HCT116 (cell line): Measurements from ENCODE around the gene NARF. TPM values are rescaled to one million over a fixed set of nuclear protein-coding genes. Genes with fewer than 3 reads are reported as not detected.

ENCODE experiments used
- ATAC-seq: fragments of 200-7000 bp; cut with Tn5 transposase; 2 replicates; pipeline ENCODE4 v1.9.1; 2020; ENCODE audit warnings: mild to moderate bottlenecking, moderate library complexity
- BruUV-seq: library from RNA; stranded (reverse); fragments of 400-500 nt; replicated peaks from 2 replicates; lab custom pipeline; 2021; lab: Mats Ljungman, UMichigan
- CTCF ChIA-PET: fragments of 300-600 bp; sonication (Branson Sonifier 250); formaldehyde crosslinking; loops from one replicate; lab custom pipeline; 2021; ENCODE audit warnings: antibody characterized with exemption; lab: Charles Lee
- POLR2A ChIA-PET: fragments of 300-600, 350-600 bp; sonication (Branson Sonifier 250); formaldehyde crosslinking; loops from one replicate; lab custom pipeline; 2021; ENCODE audit warnings: antibody characterized with exemption; lab: Charles Lee
- RAD21 ChIA-PET, 2 experiments: fragments of 300-600 bp; sonication (Branson Sonifier 250); formaldehyde crosslinking; loops; one replicate each; lab custom pipeline; 2023; ENCODE audit warnings: low total read pairs in 2 of 2; ENCODE audit not compliant: uncharacterized antibody in 2 of 2, unreplicated experiment in 2 of 2, low non-redundant PET in 1 of 2; lab: Charles Lee
- DNase-seq: peaks from one replicate; pipeline ENCODE4 v3.0.0-alpha.2; 2010; ENCODE audit warnings: low read depth, low spot score
- H2AFZ ChIP-seq: fragments of 200-600 bp; shearing (Covaris generic), sonication (generic); 2 replicates; pipeline ENCODE4 v1.6.1; 2017; ENCODE audit warnings: low read depth, mixed run types, mixed read lengths, antibody characterized with exemption, low read length; ENCODE audit not compliant: poor library complexity, severe bottlenecking
- H3K27ac ChIP-seq: 2 replicates; pipeline ENCODE4 v1.5.1; 2012; ENCODE audit warnings: low read depth, low read length
- H3K27me3 ChIP-seq: fragments of 200-600 bp; sonication (generic); 2 replicates; pipeline ENCODE4 v1.6.1; 2016; ENCODE audit warnings: mixed run types, low read length, mixed read lengths; ENCODE audit not compliant: insufficient read depth
- H3K36me3 ChIP-seq, 2 experiments: fragments of 200-500 bp in 1 of 2; fragments of 200-600 bp in 1 of 2; sonication (Bioruptor generic) in 1 of 2; sonication (generic) in 1 of 2; 2 replicates each; pipeline versions ENCODE4 v1.5.1 to v1.6.1; 2014 to 2016; ENCODE audit warnings: low read length in 2 of 2, inconsistent platforms in 1 of 2, mixed read lengths in 1 of 2, mixed run types in 1 of 2; ENCODE audit not compliant: insufficient read depth in 2 of 2, control insufficient read depth in 1 of 2
- H3K4me1 ChIP-seq, 2 experiments: fragments of 200-600 bp in 1 of 2; sonication (generic) in 1 of 2; 2 replicates each; pipeline versions ENCODE4 v1.5.1 to v1.6.1; 2012 to 2017; ENCODE audit warnings: low read length in 2 of 2, inconsistent platforms in 1 of 2, mild to moderate bottlenecking in 1 of 2, mixed read lengths in 1 of 2, mixed run types in 1 of 2, moderate library complexity in 1 of 2; ENCODE audit not compliant: insufficient read depth in 2 of 2, control insufficient read depth in 1 of 2
- H3K4me2 ChIP-seq: fragments of 200-600 bp; sonication (generic); 2 replicates; pipeline ENCODE4 v1.6.1; 2017; ENCODE audit warnings: mixed run types, low read length, mixed read lengths
- H3K4me3 ChIP-seq, 2 experiments: fragments of 200-600 bp in 1 of 2; sonication (generic) in 1 of 2; replicated peaks in 1 of 2; 2 replicates each; pipeline ENCODE4 v1.5.1; 2011 to 2016; ENCODE audit warnings: low read length in 2 of 2, control low read depth in 1 of 2, low read depth in 1 of 2, mild to moderate bottlenecking in 1 of 2, mixed read lengths in 1 of 2, mixed run types in 1 of 2
- H3K79me2 ChIP-seq: fragments of 200-600 bp; sonication (generic); 2 replicates; pipeline ENCODE4 v1.6.1; 2017; ENCODE audit warnings: mild to moderate bottlenecking, mixed run types, low read length, moderate library complexity, mixed read lengths; ENCODE audit not compliant: insufficient read depth
- H3K9ac ChIP-seq: fragments of 200-600 bp; sonication (generic); 2 replicates; pipeline ENCODE4 v1.6.1; 2016; ENCODE audit warnings: low read length, mixed read lengths
- H3K9me2 ChIP-seq: fragments of 200-600 bp; sonication (generic), shearing (Covaris generic); 2 replicates; pipeline ENCODE4 v1.6.1; 2017; ENCODE audit warnings: mixed run types, mild to moderate bottlenecking, moderate library complexity; ENCODE audit not compliant: insufficient read depth
- H3K9me3 ChIP-seq, 2 experiments: fragments of 200-500 bp in 1 of 2; fragments of 200-600 bp in 1 of 2; sonication (Bioruptor generic) in 1 of 2; sonication (generic) in 1 of 2; 2 replicates each; pipeline ENCODE4 v1.6.1; 2014 to 2017; ENCODE audit warnings: low read length in 2 of 2, mixed read lengths in 2 of 2, inconsistent platforms in 1 of 2, low read depth in 1 of 2, mild to moderate bottlenecking in 1 of 2, mixed run types in 1 of 2, moderate library complexity in 1 of 2; ENCODE audit not compliant: control insufficient read depth in 1 of 2, insufficient read depth in 1 of 2
- H4K20me1 ChIP-seq: fragments of 200-600 bp; sonication (generic), shearing (Covaris generic); 2 replicates; pipeline ENCODE4 v1.6.1; 2017; ENCODE audit warnings: mixed run types, mild to moderate bottlenecking, moderate library complexity; ENCODE audit not compliant: insufficient read depth
- CBX3 ChIP-seq: IDR thresholded peaks from 2 replicates; pipeline ENCODE4 v1.6.1; 2012; ENCODE audit warnings: low read depth
- CEBPB ChIP-seq: IDR thresholded peaks from 2 replicates; pipeline ENCODE4 v1.6.1; 2012; ENCODE audit warnings: low read depth
- EGR1 ChIP-seq: IDR thresholded peaks from 2 replicates; pipeline ENCODE4 v1.6.1; 2012; ENCODE audit warnings: low read depth
- ELF1 ChIP-seq: IDR thresholded peaks from 2 replicates; pipeline ENCODE4 v1.6.1; 2012; ENCODE audit warnings: low read depth, borderline replicate concordance
- EZH2 ChIP-seq: fragments of 200-600 bp; sonication (generic); IDR thresholded peaks from 2 replicates; pipeline ENCODE4 v1.6.1; 2017; ENCODE audit warnings: antibody characterized with exemption, mixed run types
- EZH2phosphoT487 ChIP-seq: fragments of 200-600 bp; IDR thresholded peaks from 2 replicates; pipeline ENCODE4 v1.6.1; 2018; ENCODE audit warnings: antibody characterized with exemption, borderline replicate concordance
- JUND ChIP-seq: IDR thresholded peaks from 2 replicates; pipeline ENCODE4 v1.6.1; 2012
- POLR2AphosphoS5 ChIP-seq: IDR thresholded peaks from 2 replicates; pipeline ENCODE4 v1.6.1; 2011; ENCODE audit warnings: mild to moderate bottlenecking, low read depth, low read length, moderate library complexity
- SIN3A ChIP-seq: IDR thresholded peaks from 2 replicates; pipeline ENCODE4 v1.6.1; 2012; ENCODE audit warnings: low read depth
- SRF ChIP-seq: IDR thresholded peaks from 2 replicates; pipeline ENCODE4 v1.6.1; 2012; ENCODE audit warnings: low read depth
- TCF7L2 ChIP-seq: IDR thresholded peaks from 2 replicates; pipeline ENCODE4 v1.7.0; 2011; ENCODE audit warnings: borderline replicate concordance, inconsistent platforms; ENCODE audit not compliant: insufficient read depth, insufficient read length; ENCODE audit errors: extremely low read depth
- YY1 ChIP-seq: IDR thresholded peaks from 2 replicates; pipeline ENCODE4 v1.6.1; 2011; ENCODE audit warnings: low read length, low read depth, moderate library complexity, mild to moderate bottlenecking; ENCODE audit not compliant: insufficient replicate concordance; ENCODE audit errors: extremely low read depth
- ZFX ChIP-seq: fragments of 450-650 bp; IDR thresholded peaks from 2 replicates; pipeline ENCODE4 v1.6.1; 2017
- intact Hi-C: fragments of 100-400 bp; cut with micrococcal nuclease; formaldehyde crosslinking; loops from 2 replicates; pipeline ENCODE4 v1.10.0; 2022
- total RNA-seq: library from RNA; stranded (reverse); gene quantifications from one replicate; pipeline ENCODE4 v1.2.1, GENCODE V29; 2021; ENCODE audit not compliant: unreplicated experiment
- TF ChIP-seq, protein P1 (sequence below): IDR thresholded peaks from 2 replicates; pipeline ENCODE4 v1.6.1; 2012; ENCODE audit warnings: low read depth
- TF ChIP-seq, protein P2 (sequence below): IDR thresholded peaks from 2 replicates; pipeline ENCODE4 v1.6.1; 2012

NARF gene
- total RNA-seq, 1 experiment from 2014 or later: 91.8 TPM

DNA sequence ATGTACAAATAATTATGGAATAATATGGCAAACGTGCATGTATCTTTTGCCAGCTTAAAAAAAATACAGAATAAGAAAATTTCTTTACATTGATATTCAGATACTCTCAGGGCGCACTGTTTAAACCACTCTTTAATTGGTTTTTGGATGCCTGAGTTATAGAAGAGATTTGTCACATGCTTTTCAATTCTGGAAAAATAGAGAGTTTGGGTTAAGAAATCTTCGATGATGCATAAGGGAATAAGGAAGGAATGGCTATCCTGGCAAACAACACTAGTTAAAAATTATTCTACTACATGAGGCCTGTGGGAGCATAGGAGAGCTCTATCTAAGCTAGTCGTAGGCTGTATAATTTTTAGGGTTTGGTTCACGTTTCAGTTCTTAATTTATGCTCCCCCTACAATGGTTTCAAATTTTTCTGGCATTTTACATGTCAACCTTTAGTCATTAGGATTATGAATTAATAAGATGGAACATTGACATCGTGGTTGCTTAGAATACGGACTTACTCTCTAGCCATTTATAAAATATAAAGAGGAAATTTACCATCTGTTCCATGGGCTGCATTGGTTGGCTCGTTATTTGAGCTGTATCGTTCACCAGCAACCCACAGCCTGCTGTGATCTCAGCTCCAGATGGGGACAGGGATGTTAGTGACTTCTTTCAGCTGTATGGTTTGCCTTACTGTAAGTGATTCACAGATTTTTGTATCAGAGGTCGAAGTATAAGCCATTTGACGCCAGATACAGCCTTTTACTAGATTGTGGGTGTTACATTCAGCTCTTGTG is 15.9 kb downstream of the NARF start:
- Histone ChIP-seq H3K9ac (no peak overlapping the region), H3K9me2 (no peaks in the 10 kb centered on the region), H3K4me1 (no peaks in the 10 kb centered on the region), H4K20me1 (no peaks in the 10 kb centered on the region), H3K27ac (no peak overlapping the region), H3K4me2 (no peak overlapping the region), H3K27me3 (no peaks in the 10 kb centered on the region), H3K36me3 (peaks cover 6 to 32% of the 10 kb centered on the region in 2 experiments; a peak in 2 of 4 replicates), H3K79me2 (no peaks in the 10 kb centered on the region), H3K4me3 (no peak overlapping the region), H2AFZ (no peak overlapping the region), H3K9me3 (no peaks in the 10 kb centered on the region)
- POLR2A ChIA-PET: no interaction called here
- ATAC-seq: no peak
- RAD21 ChIA-PET: no interaction called here
- BruUV-seq: no TSS peak
- CTCF ChIA-PET: no interaction called here
- TF ChIP-seq, protein P1, sequence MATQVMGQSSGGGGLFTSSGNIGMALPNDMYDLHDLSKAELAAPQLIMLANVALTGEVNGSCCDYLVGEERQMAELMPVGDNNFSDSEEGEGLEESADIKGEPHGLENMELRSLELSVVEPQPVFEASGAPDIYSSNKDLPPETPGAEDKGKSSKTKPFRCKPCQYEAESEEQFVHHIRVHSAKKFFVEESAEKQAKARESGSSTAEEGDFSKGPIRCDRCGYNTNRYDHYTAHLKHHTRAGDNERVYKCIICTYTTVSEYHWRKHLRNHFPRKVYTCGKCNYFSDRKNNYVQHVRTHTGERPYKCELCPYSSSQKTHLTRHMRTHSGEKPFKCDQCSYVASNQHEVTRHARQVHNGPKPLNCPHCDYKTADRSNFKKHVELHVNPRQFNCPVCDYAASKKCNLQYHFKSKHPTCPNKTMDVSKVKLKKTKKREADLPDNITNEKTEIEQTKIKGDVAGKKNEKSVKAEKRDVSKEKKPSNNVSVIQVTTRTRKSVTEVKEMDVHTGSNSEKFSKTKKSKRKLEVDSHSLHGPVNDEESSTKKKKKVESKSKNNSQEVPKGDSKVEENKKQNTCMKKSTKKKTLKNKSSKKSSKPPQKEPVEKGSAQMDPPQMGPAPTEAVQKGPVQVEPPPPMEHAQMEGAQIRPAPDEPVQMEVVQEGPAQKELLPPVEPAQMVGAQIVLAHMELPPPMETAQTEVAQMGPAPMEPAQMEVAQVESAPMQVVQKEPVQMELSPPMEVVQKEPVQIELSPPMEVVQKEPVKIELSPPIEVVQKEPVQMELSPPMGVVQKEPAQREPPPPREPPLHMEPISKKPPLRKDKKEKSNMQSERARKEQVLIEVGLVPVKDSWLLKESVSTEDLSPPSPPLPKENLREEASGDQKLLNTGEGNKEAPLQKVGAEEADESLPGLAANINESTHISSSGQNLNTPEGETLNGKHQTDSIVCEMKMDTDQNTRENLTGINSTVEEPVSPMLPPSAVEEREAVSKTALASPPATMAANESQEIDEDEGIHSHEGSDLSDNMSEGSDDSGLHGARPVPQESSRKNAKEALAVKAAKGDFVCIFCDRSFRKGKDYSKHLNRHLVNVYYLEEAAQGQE: no peak
- TF ChIP-seq YY1 (no peak), TCF7L2 (no peak), EZH2 (no peak), CEBPB (no peak), ELF1 (no peak), ZFX (no peak), JUND (no peak), SIN3A (no peak), EZH2phosphoT487 (no peak), SRF (no peak), POLR2AphosphoS5 (no peak), EGR1 (no peak), CBX3 (no peak)
- TF ChIP-seq, protein P2, sequence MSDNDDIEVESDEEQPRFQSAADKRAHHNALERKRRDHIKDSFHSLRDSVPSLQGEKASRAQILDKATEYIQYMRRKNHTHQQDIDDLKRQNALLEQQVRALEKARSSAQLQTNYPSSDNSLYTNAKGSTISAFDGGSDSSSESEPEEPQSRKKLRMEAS: no peak
- no peak for DNase-seq
- intact Hi-C loops: no loop called here
